Cortex of kidney (tissue), 1 donor: ENCODE results near the gene CSRP2.

Experiments
- DNase-seq: peaks from one replicate; lab custom pipeline; 2025; lab: John Stamatoyannopoulos, UW

CSRP2 gene

GRCh38 chr12:76891609-76892008 lies 12.8 kb upstream of the CSRP2 start:
- no peak for DNase-seq

- no peak for DNase-seq
Measured at GRCh38 chr12:76890151-76891143, 11.6 kb upstream of the CSRP2 start.

- no peak for DNase-seq
Measured at GRCh38 chr12:76888775-76889174, 10.0 kb upstream of the CSRP2 start.

GRCh38 chr12:76883811-76884210 lies 5.0 kb upstream of the CSRP2 start:
- DNase-seq: no peak

- DNase-seq: no peak
Measured at GRCh38 chr12:76883151-76883550, 4.3 kb upstream of the CSRP2 start.

- DNase-seq: no peak
Measured at GRCh38 chr12:76882367-76882766, 3.5 kb upstream of the CSRP2 start.

- no peak for DNase-seq
Measured at GRCh38 chr12:76881142-76881541, 2.3 kb upstream of the CSRP2 start.

GRCh38 chr12:76880519-76881023 lies 1.8 kb upstream of the CSRP2 start:
- DNase-seq: no peak

GRCh38 chr12:76879710-76880518 lies 1.1 kb upstream of the CSRP2 start:
- DNase-seq: no peak

- no peak for DNase-seq
Measured at GRCh38 chr12:76878099-76878898, 520 bp downstream of the CSRP2 start.

- DNase-seq: no peak
Measured at GRCh38 chr12:76876696-76877229, 2.1 kb downstream of the CSRP2 start.

GRCh38 chr12:76874491-76875190 lies 4.2 kb downstream of the CSRP2 start:
- no peak for DNase-seq

GRCh38 chr12:76874027-76874426 lies 4.8 kb downstream of the CSRP2 start:
- no peak for DNase-seq

- no peak for DNase-seq
Measured at GRCh38 chr12:76872415-76872814, 6.4 kb downstream of the CSRP2 start.

GRCh38 chr12:76871742-76872141 lies 7.1 kb downstream of the CSRP2 start:
- DNase-seq: no peak

GRCh38 chr12:76871082-76871481 lies 7.7 kb downstream of the CSRP2 start:
- DNase-seq: no peak

- DNase-seq: no peak
Measured at GRCh38 chr12:76866726-76867125, 12.1 kb downstream of the CSRP2 start.

GRCh38 chr12:76866151-76866567 lies 12.7 kb downstream of the CSRP2 start:
- no peak for DNase-seq

GRCh38 chr12:76864791-76865400 lies 13.9 kb downstream of the CSRP2 start:
- no peak for DNase-seq

GRCh38 chr12:76863837-76864236 lies 15.0 kb downstream of the CSRP2 start:
- no peak for DNase-seq
